Gastroesophageal sphincter (tissue), 3 donors: Measurements from ENCODE around the gene MS4A6A.

Experiments
- CTCF ChIP-seq, 4 experiments: fragments of 200-600 bp in 2 of 4; fragments of 450-650 bp in 2 of 4; sonication (generic) in 1 of 4; IDR thresholded peaks; one replicate each; pipeline ENCODE4 v1.5.1; 2017 to 2019; ENCODE audit warnings: antibody characterized with exemption in 4 of 4, mild to moderate bottlenecking in 2 of 4, moderate library complexity in 2 of 4
- POLR2A ChIP-seq, 2 donors: fragments of 450-650 bp; IDR thresholded peaks; one replicate each; pipeline ENCODE4 v1.6.1; 2017; ENCODE audit warnings: antibody characterized with exemption in 2 of 2, mild to moderate bottlenecking in 2 of 2, moderate library complexity in 1 of 2
- POLR2AphosphoS5 ChIP-seq: sonication (generic); formaldehyde crosslinking; IDR thresholded peaks from one replicate; pipeline ENCODE4 v1.6.1; 2017; ENCODE audit warnings: antibody characterized with exemption

DNA sequence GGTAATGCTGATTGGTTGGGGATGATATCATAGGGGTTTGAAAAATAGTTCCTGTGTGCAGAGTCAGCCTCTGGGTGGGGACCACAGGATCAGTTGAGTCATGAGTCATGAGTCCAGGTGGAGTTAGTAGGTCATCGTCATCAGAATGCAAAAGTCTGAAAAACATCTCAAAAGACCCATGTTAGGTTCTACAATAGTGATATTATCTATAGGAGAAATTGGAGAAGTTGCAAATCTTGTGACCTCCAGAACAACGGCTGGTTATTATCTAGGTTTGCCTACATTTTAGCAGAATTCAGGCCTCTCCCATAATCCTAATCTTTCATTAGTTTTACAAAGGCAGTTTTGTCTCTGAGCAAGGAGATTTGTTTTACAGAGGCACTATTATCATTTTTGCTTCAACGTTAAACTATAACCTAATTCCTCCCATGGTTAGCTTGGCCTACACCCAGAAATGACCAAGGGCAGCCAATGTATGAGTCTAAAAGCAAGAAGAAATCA lies 55.5 kb downstream of the MS4A6A start:
- no peak for TF ChIP-seq CTCF (IDR thresholded peaks at IDR 0.05)
- TF ChIP-seq POLR2A (IDR thresholded peaks at IDR 0.05): no peak
- TF ChIP-seq POLR2AphosphoS5: no peak
